ENCODE data around the gene DIPK1B. TPM values are rescaled to one million over a fixed set of nuclear protein-coding genes. Genes with fewer than 3 reads are reported as not detected.

DIPK1B gene
- total RNA-seq, 1 donor from 2014 or later, result 11.0 TPM

- Histone ChIP-seq H3K4me3 (ENCODE audit: low read length in 3 of 3) (no peak overlapping the region), H3K27ac (ENCODE audit: low read depth, low read length) (no peak overlapping the region), H3K9ac (ENCODE audit: low read depth in 1 of 3, low read length in 3 of 3) (no peak overlapping the region), H3K9me3 (ENCODE audit: control insufficient read depth in 3 of 3, low read length in 3 of 3) (no peaks in the 10 kb centered on the region), H3K36me3 (ENCODE audit: control insufficient read depth in 3 of 3, insufficient read depth in 3 of 3, low read length in 3 of 3) (no peaks in the 10 kb centered on the region), H3K27me3 (ENCODE audit: control insufficient read depth in 3 of 3, insufficient read depth in 3 of 3, low read length in 3 of 3) (peaks cover 39 to 51% (median 47%) of the 10 kb centered on the region in 3 donors), H3K4me1 (ENCODE audit: control insufficient read depth in 3 of 3, insufficient read depth in 3 of 3, low read length in 3 of 3) (peaks cover 3 to 15% (median 11%) of the 10 kb centered on the region in 3 donors)
These were observed 28.9 kb downstream of the DIPK1B start for GRCh38 chr9:136740971-136741882.

- Histone ChIP-seq H3K9ac (ENCODE audit: low read depth in 1 of 3, low read length in 3 of 3) (no peak overlapping the region), H3K4me1 (ENCODE audit: control insufficient read depth in 3 of 3, insufficient read depth in 3 of 3, low read length in 3 of 3) (peaks cover 3 to 15% (median 11%) of the 10 kb centered on the region in 3 donors), H3K27me3 (ENCODE audit: control insufficient read depth in 3 of 3, insufficient read depth in 3 of 3, low read length in 3 of 3) (peaks cover 39 to 51% (median 48%) of the 10 kb centered on the region in 3 donors), H3K4me3 (ENCODE audit: low read length in 3 of 3) (no peak overlapping the region), H3K27ac (ENCODE audit: low read depth, low read length) (no peak overlapping the region), H3K9me3 (ENCODE audit: control insufficient read depth in 3 of 3, low read length in 3 of 3) (no peaks in the 10 kb centered on the region), H3K36me3 (ENCODE audit: control insufficient read depth in 3 of 3, insufficient read depth in 3 of 3, low read length in 3 of 3) (no peaks in the 10 kb centered on the region)
These were observed 29.7 kb downstream of the DIPK1B start for GRCh38 chr9:136741883-136742571.

- no peak within 1 kb of the TSS for H3K4me3 ChIP-seq (ENCODE audit: low read length in 3 of 3)
- H3K27me3 ChIP-seq (ENCODE audit: control insufficient read depth in 3 of 3, insufficient read depth in 3 of 3, low read length in 3 of 3), result peaks cover 39 to 52% (median 51%) of the 10 kb centered on the region in 3 donors
These were observed 30.4 kb downstream of the DIPK1B start, which contains the start of gene LCN10 for GRCh38 chr9:136742591-136743391. Gene LCN10 (minus strand): TSS chr9:136742940. CDS start chr9:136742903, 37 bp downstream.

GRCh38 chr9:136743639-136744211 lies 31.4 kb downstream of the DIPK1B start:
- Histone ChIP-seq H3K27ac (ENCODE audit: low read depth, low read length) (no peak overlapping the region), H3K36me3 (ENCODE audit: control insufficient read depth in 3 of 3, insufficient read depth in 3 of 3, low read length in 3 of 3) (no peaks in the 10 kb centered on the region), H3K9ac (ENCODE audit: low read depth in 1 of 3, low read length in 3 of 3) (no peak overlapping the region), H3K4me3 (ENCODE audit: low read length in 3 of 3) (no peak overlapping the region), H3K27me3 (ENCODE audit: control insufficient read depth in 3 of 3, insufficient read depth in 3 of 3, low read length in 3 of 3) (peaks cover 39 to 52% (median 51%) of the 10 kb centered on the region in 3 donors), H3K9me3 (ENCODE audit: control insufficient read depth in 3 of 3, low read length in 3 of 3) (no peaks in the 10 kb centered on the region), H3K4me1 (ENCODE audit: control insufficient read depth in 3 of 3, insufficient read depth in 3 of 3, low read length in 3 of 3) (peaks cover 3 to 19% (median 11%) of the 10 kb centered on the region in 3 donors)

More at GRCh38 chr9:136742591-136743391, 30.4 kb downstream of the DIPK1B start, which contains the start of gene LCN10:
- Histone ChIP-seq H3K36me3 (ENCODE audit: control insufficient read depth in 3 of 3, insufficient read depth in 3 of 3, low read length in 3 of 3) (no peaks in the 10 kb centered on the region), H3K9ac (ENCODE audit: low read depth in 1 of 3, low read length in 3 of 3) (no peak within 1 kb of the TSS), H3K9me3 (ENCODE audit: control insufficient read depth in 3 of 3, low read length in 3 of 3) (no peaks in the 10 kb centered on the region), H3K4me1 (ENCODE audit: control insufficient read depth in 3 of 3, insufficient read depth in 3 of 3, low read length in 3 of 3) (peaks cover 3 to 15% (median 11%) of the 10 kb centered on the region in 3 donors), H3K27ac (ENCODE audit: low read depth, low read length) (no peak within 1 kb of the TSS)

- H3K9me3 ChIP-seq (ENCODE audit: control insufficient read depth in 3 of 3, low read length in 3 of 3), result no peaks in the 10 kb centered on the region
- peaks cover 3 to 25% (median 11%) of the 10 kb centered on the region in 3 donors for H3K4me1 ChIP-seq (ENCODE audit: control insufficient read depth in 3 of 3, insufficient read depth in 3 of 3, low read length in 3 of 3)
- H3K27ac ChIP-seq (ENCODE audit: low read depth, low read length), result no peak overlapping the region
- no peak overlapping the region for H3K4me3 ChIP-seq (ENCODE audit: low read length in 3 of 3)
- H3K27me3 ChIP-seq (ENCODE audit: control insufficient read depth in 3 of 3, insufficient read depth in 3 of 3, low read length in 3 of 3), result peaks cover 32 to 52% (median 42%) of the 10 kb centered on the region in 3 donors
- H3K36me3 ChIP-seq (ENCODE audit: control insufficient read depth in 3 of 3, insufficient read depth in 3 of 3, low read length in 3 of 3), result no peaks in the 10 kb centered on the region
- H3K9ac ChIP-seq (ENCODE audit: low read depth in 1 of 3, low read length in 3 of 3), result no peak overlapping the region
These were observed 32.4 kb downstream of the DIPK1B start for GRCh38 chr9:136744773-136745172.

- Histone ChIP-seq H3K4me3 (ENCODE audit: low read length in 3 of 3) (no peak overlapping the region), H3K27me3 (ENCODE audit: control insufficient read depth in 3 of 3, insufficient read depth in 3 of 3, low read length in 3 of 3) (peaks cover 25 to 44% (median 34%) of the 10 kb centered on the region in 3 donors), H3K4me1 (ENCODE audit: control insufficient read depth in 3 of 3, insufficient read depth in 3 of 3, low read length in 3 of 3) (peaks cover 3 to 25% (median 11%) of the 10 kb centered on the region in 3 donors), H3K9me3 (ENCODE audit: control insufficient read depth in 3 of 3, low read length in 3 of 3) (no peaks in the 10 kb centered on the region), H3K27ac (ENCODE audit: low read depth, low read length) (no peak overlapping the region), H3K9ac (ENCODE audit: low read depth in 1 of 3, low read length in 3 of 3) (no peak overlapping the region), H3K36me3 (ENCODE audit: control insufficient read depth in 3 of 3, insufficient read depth in 3 of 3, low read length in 3 of 3) (no peaks in the 10 kb centered on the region)
These were observed 33.2 kb downstream of the DIPK1B start for GRCh38 chr9:136745389-136746154.

GRCh38 chr9:136746155-136746490 lies 33.8 kb downstream of the DIPK1B start:
- H3K9me3 ChIP-seq (ENCODE audit: control insufficient read depth in 3 of 3, low read length in 3 of 3), result no peaks in the 10 kb centered on the region
- no peak overlapping the region for H3K9ac ChIP-seq (ENCODE audit: low read depth in 1 of 3, low read length in 3 of 3)
- H3K36me3 ChIP-seq (ENCODE audit: control insufficient read depth in 3 of 3, insufficient read depth in 3 of 3, low read length in 3 of 3), result no peaks in the 10 kb centered on the region
- H3K4me3 ChIP-seq (ENCODE audit: low read length in 3 of 3), result no peak overlapping the region
- peaks cover 21 to 39% (median 29%) of the 10 kb centered on the region in 3 donors for H3K27me3 ChIP-seq (ENCODE audit: control insufficient read depth in 3 of 3, insufficient read depth in 3 of 3, low read length in 3 of 3)
- H3K4me1 ChIP-seq (ENCODE audit: control insufficient read depth in 3 of 3, insufficient read depth in 3 of 3, low read length in 3 of 3), result peaks cover under 1 to 21% (median 8%) of the 10 kb centered on the region in 3 donors
- no peak overlapping the region for H3K27ac ChIP-seq (ENCODE audit: low read depth, low read length)

- Histone ChIP-seq H3K9me3 (ENCODE audit: control insufficient read depth in 3 of 3, low read length in 3 of 3) (no peaks in the 10 kb centered on the region), H3K9ac (ENCODE audit: low read depth in 1 of 3, low read length in 3 of 3) (no peak overlapping the region), H3K4me1 (ENCODE audit: control insufficient read depth in 3 of 3, insufficient read depth in 3 of 3, low read length in 3 of 3) (peaks cover 0 to 18% (median 4%) of the 10 kb centered on the region in 3 donors), H3K27me3 (ENCODE audit: control insufficient read depth in 3 of 3, insufficient read depth in 3 of 3, low read length in 3 of 3) (peaks cover 16 to 34% (median 24%) of the 10 kb centered on the region in 3 donors), H3K4me3 (ENCODE audit: low read length in 3 of 3) (no peak overlapping the region), H3K27ac (ENCODE audit: low read depth, low read length) (no peak overlapping the region), H3K36me3 (ENCODE audit: control insufficient read depth in 3 of 3, insufficient read depth in 3 of 3, low read length in 3 of 3) (no peaks in the 10 kb centered on the region)
These were observed 34.2 kb downstream of the DIPK1B start for GRCh38 chr9:136746621-136747020.
